GM18858 (cell line): ENCODE data around the gene FAM43B.

Source experiments
- ATAC-seq: cut with Tn5 transposase; IDR thresholded peaks from one replicate; pipeline ENCODE4 v1.9.1; 2021; ENCODE audit not compliant: unreplicated experiment

The FAM43B gene

DNA sequence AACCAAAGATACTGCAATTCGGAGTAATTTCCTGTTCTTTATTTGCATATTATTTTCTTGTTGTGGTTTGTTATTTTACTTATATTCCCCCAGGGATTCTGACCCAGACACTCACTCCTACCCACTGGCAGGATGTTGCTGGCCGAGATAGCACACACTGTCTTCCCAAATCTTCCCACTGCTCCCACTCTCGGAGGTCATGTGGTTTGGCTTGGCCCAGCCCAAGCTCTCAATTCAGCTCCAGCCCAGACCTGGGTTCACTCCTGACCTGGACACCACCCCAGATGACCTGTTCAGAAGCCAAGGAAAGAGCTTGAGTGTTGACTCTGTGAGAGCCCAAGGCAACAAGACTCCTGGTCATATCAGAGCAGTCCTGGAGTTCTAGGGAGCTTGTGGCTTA lies 1.2 kb upstream of the FAM43B start:
- ATAC-seq: no peak

DNA sequence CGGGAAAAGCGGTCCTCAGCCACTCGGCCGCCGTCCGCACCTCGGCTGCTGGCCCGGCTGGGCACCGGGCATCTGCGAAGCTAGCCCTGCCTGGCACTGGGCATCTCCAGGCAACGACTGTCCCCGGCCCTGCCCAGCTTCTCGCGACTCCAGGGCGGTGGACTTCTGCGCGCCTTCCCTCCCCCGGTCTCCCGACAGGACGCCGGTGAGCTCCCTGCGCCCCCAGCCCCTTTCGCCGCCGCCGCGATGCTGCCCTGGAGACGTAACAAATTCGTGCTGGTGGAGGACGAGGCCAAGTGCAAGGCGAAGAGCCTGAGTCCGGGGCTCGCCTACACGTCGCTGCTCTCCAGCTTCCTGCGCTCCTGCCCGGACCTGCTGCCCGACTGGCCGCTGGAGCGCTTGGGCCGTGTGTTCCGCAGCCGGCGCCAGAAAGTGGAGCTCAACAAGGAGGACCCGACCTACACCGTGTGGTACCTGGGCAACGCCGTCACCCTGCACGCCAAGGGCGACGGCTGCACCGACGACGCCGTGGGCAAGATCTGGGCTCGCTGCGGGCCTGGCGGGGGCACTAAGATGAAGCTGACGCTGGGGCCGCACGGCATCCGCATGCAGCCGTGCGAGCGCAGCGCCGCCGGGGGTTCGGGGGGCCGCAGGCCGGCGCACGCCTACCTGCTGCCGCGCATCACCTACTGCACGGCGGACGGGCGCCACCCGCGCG lies 514 bp downstream of the FAM43B start:
- ATAC-seq: no peak

DNA sequence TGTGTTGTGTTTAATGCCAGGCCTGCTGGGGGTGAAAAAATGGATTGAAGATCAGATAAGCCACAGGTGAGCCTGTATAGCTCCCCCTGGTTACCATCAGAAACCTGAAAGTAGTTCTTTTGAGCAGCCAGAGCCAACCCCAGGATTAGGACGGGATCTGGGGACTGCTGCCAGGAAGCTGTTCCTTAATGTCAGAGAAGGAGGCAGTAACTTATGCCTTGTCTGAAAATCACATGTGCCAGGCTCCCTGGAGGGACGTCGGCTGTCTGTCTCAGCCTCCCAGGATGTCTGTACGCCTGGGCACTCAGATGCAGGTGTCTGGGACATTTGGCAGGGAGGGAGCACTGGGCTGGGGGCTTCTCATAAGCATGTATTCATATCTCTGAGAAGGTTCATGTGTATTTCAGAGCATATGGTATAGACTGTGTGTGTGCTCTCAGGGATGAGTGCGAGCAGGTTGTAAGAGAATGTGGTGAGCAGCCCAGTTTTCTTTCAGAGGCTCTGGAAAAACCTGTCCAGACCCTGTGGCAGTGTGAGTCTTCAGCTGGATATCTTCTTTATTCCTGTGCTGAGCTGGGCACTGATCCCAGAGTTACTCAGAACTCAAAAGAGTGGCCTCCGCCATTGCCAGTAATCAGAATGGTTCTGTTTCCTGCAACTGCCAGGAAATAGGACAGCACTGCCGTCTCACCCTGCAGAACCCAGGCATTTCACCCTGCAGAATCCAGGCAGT lies 2.8 kb downstream of the FAM43B start:
- no peak for ATAC-seq

DNA sequence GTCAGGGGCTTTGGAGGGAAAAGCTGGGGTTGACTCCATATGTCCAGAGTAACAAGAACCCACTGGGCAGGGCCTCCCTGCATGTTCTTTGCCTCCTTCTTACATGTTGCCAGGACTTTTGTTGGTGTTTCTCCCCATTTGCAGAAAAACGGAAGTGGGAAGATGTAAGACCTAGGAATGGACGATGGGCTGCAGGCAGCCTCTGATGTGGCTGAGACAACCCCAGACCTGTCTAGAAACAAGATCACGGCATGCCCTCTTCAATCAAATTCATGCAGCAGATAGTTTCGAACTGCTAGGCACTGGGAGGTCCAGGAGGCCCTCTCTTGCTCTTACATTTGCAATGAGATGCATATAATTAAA lies 3.4 kb downstream of the FAM43B start:
- no peak for ATAC-seq

DNA sequence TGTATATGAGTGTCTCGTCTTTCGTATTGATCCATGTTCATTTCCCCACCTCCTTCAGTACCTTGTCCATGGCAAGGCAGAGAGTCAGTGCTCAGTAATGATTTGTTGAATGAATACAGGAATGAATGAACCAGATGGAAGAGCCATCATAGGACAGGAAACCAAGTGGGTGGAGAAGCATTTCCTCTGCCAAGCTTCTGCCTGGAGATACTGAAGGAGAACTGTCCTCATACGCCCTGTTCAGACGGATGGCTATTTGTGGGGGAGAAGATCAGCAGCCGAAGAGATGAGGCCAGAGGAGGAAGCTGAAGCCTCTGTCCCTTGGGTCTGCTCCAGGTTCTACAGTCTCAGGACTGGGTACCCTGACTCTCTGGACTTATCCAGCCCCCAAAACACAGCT lies 5.8 kb downstream of the FAM43B start:
- ATAC-seq: no peak

DNA sequence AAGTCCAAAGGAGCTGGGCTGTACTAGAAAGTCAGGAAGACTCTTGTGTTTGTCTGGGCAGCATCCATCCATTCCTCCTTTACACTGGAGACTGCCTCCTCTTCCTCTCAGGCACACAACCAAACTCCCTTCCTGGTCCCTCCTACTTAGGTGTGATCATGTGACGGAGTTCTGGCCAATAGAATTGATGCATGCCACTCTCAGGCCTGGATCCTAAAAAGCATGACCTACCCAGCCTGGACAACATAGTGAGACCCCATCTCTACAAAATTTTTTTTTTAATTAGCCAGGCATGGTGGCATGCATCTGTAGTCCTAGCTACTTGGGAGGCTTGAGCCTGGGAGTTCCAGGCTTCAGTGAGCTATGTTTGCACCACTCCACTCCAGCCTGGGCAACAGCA lies 8.6 kb downstream of the FAM43B start:
- no peak for ATAC-seq

DNA sequence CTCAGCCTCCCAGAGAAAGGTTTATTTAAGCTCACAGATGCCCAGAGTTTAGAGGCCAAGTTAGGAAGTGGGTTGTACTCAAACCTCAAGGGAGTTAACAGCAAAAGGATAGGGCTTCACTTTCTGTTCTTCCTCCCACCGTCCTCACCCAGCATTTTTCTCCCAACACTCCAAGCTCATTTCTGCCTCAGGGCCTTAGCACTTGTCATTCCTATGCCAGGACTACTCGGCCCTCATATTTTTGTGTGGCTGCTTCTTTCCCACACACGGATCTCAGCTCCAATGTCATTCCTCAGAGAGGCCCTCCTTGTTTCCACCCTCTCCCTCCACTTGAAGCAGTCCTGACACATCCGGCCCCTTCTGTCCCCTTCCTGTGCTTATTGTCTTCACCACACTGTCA lies 12.9 kb downstream of the FAM43B start:
- no peak for ATAC-seq

DNA sequence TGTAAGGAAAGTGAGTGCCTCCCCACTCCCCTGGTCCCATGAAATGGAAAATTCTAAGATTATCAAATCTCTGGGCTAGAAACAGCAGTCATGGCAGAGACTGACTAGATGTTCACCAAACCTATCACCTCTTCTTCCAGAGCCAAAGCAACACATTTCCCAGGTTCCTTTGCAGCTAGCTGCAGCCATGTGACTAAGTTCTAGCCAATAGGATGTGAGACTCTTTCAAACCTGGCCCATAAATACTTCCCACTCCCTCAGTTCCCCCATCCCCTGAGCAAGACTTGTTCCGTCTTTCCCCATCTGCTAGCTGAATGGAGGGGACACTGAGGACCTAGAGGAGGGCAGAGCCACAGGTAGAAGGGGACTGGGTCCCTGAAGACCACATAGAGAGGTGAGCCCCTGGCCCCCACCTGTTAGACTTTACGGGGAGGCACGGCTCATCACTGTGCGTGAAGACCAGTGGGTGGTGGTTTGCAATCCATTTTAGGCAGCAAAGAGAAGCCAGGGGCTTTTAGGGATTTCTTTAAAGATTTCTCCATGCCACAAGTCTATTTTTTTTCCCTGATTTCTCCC lies 17.2 kb downstream of the FAM43B start:
- ATAC-seq: no peak

DNA sequence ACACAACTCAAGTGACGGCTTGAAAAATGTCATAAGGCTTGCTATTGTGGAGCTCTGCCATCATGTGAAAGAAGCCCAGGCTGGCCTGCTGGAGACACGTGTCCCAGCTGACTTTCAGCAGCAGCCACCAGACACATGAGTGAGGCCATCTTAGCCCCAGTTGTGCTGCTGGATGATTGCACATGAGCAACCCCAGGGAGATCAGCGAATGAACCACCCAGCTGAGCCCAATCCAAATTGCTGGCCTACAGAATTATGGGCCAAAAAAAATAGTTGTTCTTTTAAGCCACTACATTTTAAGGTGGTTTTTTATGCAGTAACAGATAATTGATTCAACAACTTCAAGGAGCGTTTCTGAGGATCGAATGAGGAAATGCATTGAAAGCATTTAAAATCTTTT lies 19.1 kb downstream of the FAM43B start:
- no peak for ATAC-seq

DNA sequence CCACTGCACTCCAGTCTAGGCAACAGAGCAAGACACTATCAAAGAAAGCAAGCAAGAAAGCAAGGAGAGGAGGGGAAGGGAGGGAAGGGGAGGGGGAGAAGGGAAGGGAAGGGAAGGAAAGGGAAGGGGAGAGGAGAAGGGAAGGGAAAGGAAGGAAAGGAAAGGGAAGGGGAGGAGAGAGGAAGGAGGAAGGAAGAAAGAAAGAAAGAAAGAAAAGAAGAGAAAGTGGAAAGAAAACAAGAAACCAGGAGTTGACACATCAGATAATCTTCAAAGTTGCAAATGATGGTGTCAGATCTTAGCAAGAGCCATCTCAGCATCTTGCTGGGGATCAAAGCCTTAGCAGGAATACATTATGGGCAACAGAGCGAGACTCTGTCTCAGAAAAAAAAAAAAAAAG lies 21.6 kb downstream of the FAM43B start:
- ATAC-seq: no peak

DNA sequence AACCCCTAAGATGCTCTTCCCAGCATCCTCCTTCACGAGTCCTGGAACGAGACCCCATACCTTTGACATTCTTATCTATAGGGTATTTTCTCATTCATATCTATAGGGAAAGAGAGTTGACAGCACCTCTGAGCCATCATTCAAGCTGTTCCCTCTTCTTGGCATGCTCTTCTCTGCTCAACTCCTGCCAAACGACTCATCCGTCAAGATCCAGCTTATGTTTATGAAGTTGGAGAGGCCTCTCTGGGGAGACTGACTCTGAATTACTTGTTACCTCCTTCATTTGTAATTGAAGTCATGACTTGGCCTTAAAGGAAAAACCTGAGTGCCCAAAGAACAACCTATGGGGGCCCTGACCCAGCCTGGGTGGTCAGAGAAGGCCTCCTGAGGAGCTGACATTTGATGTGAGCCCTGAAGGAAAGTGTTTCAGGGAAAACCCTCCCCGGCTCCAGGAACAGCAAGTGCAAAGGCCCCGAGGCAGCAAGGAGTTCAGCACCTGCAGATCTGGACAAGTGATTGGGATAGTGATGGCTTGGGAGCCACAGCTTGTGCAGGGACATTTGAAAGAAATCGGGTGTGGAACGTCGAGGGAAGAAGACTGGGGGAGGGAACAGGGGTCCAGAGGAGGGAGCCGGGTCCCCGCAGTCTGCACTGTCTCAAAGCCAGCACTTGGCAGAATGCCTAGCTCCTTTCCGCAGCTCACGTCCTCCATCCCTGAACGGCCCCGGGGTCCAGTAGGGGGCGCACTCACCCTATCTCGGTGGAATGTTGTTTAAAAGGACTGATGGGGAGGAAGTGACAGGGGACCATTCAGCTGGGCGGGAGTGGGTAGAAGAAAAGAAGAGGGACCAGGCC lies 22.5 kb downstream of the FAM43B start:
- ATAC-seq: no peak

DNA sequence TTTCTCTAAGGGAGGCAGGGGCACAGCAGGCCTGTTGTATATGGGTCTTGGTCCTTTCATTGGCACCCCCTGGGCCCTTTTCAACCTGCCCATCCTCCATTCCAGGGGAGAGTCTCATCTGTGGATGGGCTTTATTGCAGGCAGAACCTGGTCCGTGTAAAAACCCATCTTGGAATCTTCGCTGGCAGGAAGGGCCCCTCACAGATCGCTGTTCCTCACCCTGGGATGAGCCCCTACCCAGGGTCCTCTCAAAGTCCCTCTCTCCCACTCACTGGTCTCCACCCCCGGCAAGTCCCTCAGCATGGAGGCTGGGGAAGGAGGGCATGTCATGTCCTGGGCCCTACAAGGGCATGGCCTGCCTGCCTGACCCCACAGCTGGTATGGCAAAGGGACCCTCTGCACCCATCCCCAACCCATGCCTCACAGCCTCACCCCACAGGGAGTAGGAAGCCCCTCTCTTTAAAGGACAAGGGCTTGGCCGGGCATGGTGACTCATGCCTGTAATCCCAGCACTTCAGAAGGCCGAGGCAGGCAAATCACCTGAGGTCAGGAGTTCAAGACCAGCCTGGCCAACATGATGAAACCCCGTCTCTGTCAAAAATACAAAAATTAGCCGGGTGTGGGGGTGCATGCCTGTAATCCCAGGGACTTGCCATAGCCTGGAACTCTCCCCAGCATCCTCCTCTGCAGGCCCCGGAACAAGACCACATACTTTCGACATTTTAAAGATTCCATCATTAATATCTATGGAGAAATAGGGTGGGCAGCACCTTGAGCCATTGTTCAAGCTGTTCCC lies 23.4 kb downstream of the FAM43B start:
- no peak for ATAC-seq

DNA sequence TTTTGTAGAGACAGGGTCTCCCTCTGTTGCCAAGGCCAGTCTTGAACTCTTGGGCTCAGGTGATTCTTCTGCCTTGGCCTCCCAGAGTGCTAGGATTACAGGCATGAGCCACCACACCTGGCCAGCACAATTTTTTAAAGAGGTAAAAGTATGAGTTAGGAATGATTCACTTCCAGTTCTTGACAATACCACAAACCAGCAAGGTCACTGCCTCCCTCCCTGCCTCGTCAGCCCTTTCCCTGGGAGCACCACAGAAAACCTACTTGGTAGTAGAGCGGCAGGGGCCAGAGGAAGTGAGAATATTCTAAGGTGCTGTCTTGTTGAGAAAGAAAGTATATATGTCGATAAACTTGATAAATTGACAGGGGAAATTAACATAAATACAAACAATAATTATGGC lies 25.7 kb downstream of the FAM43B start:
- ATAC-seq: no peak

DNA sequence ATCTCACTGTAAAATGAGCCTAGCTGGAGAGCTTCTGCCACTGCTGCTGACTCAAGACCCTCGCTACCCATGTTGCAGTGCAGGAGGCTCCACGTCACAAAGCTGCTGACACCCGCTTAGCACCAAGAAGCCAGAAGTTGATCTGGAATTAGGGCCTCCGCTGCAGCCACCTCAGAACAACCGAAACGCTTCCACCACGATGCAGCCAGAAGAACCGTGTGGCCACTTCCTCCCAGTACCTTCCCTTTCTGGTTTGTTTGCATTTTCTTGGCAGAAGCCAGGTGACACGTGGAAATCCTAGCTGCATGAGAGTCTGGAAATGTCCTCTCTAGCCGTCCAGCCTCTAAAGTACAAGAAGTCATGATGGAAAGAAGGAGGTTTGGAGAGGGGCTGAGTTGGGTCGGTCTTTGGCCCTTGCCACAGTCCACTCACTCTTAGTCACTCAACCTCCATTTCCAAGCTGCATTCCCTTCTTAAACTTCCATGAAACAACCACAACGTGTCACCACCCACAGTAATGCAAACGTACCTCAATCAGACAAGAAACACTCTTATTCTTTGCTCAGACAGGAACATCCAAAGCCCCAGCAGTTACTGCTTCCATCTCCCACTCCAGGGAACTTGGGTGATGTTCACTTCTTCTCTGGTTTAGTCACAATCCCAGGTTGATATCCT lies 26.5 kb downstream of the FAM43B start:
- no peak for ATAC-seq

DNA sequence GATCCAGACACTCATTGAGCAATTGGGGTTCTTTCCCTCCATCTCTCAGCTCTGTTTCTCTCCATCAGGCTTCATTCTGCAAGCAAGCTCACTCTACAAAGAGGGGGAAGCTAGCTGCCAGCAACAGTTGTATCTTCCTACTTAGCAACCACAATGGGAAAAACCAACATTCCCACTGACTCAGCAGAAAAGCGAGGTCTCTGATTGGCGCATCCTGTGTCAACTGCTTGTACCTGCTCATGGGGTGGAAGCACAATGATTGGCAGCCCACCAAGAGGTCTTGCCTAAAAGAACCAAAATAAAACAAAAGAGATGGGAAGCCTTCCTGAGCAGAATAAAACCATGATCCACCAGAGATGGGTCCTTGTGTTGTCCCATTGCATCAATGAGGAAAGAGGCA lies 32.5 kb downstream of the FAM43B start:
- no peak for ATAC-seq

DNA sequence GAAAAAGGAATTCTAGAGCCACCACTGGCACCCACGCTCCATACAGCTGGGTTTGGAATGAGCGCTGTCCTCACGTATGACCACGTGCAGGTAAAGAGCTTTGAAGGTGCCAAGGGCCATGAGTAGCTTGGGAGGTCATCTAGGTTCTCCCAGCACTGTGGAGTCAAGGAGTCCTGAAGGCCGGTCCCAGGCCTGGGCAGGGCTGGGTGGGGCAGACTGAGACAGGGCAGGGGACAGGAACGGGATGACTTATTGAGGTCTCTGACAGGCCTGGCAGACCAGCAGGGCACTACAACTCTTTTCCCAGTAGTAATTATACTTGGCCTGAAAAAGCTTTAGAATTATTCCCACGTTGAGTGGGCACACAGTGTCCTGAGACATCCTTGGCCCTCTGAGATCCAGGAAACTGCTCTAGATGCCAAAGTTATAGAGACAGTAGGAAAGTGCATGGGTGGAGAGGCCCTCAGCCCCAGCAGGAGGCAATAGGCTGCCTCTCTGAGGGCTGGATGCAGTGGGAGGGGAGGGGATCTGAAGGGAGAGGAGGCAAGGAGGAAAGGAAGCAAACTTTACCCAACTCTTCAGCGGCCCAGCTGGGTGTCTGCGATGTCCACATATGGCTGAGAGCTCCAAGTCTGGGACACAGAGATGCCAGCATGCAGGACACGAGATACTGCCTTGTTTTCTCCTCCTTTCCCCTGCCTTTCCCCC lies 34.7 kb downstream of the FAM43B start:
- ATAC-seq: no peak

DNA sequence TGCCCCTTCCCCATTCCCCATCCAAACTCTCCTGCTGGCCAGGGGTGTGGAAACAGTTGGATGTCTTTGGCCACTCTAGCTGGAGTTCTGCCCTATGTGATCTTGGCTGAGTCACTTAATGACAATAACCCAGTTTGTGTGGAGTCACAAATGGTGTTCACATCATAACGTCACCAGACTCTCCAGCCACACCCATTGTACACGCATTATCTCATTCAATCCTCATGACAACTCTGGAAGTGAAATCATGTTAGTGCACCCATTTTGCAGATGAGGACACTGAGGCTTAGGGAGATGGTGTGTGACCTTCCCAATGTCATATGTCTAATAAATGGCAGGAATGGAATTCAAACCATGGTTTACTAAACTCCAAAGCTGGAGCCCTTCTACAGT lies 35.3 kb downstream of the FAM43B start:
- no peak for ATAC-seq

DNA sequence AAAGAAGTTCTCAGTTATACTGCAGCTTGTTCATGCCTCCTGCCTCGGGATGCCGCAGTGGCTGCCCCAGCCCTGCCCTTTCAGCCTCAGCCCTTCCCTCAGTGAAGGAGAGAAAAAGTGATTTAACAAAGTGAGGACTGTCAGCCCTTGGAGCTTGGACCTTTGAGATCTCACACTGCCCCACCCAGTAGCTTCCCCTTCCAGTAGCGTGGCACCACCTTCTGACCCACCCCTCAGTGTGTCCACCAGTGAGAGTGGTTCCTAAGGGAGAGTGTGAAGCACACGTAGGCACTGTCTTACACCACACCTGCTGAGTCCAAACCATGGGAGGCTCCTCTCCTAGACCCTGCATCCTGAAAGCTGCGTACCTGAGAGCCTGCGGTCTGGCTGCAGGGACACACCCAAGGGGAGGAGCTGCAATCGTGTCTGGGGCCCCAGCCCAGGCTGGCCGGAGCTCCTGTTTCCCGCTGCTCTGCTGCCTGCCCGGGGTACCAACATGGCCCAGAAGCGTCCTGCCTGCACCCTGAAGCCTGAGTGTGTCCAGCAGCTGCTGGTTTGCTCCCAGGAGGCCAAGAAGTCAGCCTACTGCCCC lies 36.4 kb downstream of the FAM43B start, which contains the start of gene CDA:
TSS of gene CDA (plus strand) at position 464 of the 592 bp plus-strand sequence. CDS start at position 497, 33 bp downstream.
- ATAC-seq: no peak
